BLaER1 treated with 17β-estradiol and CSF1 and Interleukin-3, amounts not matched to agents 10 nM and 100 nM (cell line): ENCODE measurements around the gene TTC7B.
A peak's percentile ranks its signal among the peaks of the same experiment; 100 is the strongest.

Source experiments
- H3K27ac ChIP-seq, 11 experiments: shearing (Covaris generic); formaldehyde crosslinking; 2 replicates each; pipeline ENCODE4 v1.8.1; 2022
- H3K27me3 ChIP-seq, 11 experiments: shearing (Covaris generic); formaldehyde crosslinking; 2 replicates each; pipeline ENCODE4 v1.8.1; 2022
- H3K36me3 ChIP-seq, 11 experiments: shearing (Covaris generic); formaldehyde crosslinking; 2 replicates each; pipeline ENCODE4 v1.8.1; 2022
- H3K4me1 ChIP-seq, 10 experiments: shearing (Covaris generic); formaldehyde crosslinking; 2 replicates each; pipeline ENCODE4 v1.8.1; 2022
- H3K4me2 ChIP-seq, 11 experiments: shearing (Covaris generic); formaldehyde crosslinking; 2 replicates each; pipeline ENCODE4 v1.8.1; 2022
- H3K4me3 ChIP-seq, 10 experiments: shearing (Covaris generic); formaldehyde crosslinking; 2 replicates each; pipeline ENCODE4 v1.8.1; 2022
- H3K9ac ChIP-seq, 11 experiments: shearing (Covaris generic); formaldehyde crosslinking; 2 replicates each; pipeline ENCODE4 v1.8.1; 2022
- H3K9me3 ChIP-seq, 11 experiments: shearing (Covaris generic); formaldehyde crosslinking; replicated peaks in 1 of 11; 2 replicates each; pipeline ENCODE4 v1.8.1; 2022
- H4K20me1 ChIP-seq, 11 experiments: shearing (Covaris generic); formaldehyde crosslinking; 2 replicates each; pipeline ENCODE4 v1.8.1; 2022
- Cebpa-rat ChIP-seq, 11 experiments: shearing (Covaris generic); IDR thresholded peaks; 2 replicates each; pipeline ENCODE4 v1.8.1; 2022

TTC7B gene

GRCh38 chr14:90803249-90803648, 13.0 kb downstream of the TTC7B start:
- no peaks in the 10 kb centered on the region for H3K36me3 ChIP-seq
- no peaks in the 10 kb centered on the region for H3K27me3 ChIP-seq
- peaks cover 43 to 76% (median 71%) of the 10 kb centered on the region in 10 experiments for H3K4me1 ChIP-seq
- no peak overlapping the region for H3K4me3 ChIP-seq
- peaks cover 0 to 26% (median 0%) of the 10 kb centered on the region in 11 experiments; a peak in 5 of 22 replicates for H4K20me1 ChIP-seq
- no peak for TF ChIP-seq Cebpa-rat (IDR thresholded peaks at IDR 0.05)
- H3K27ac ChIP-seq: peak overlapping the region in 9 of 11 experiments; percentile 19 to 73 (median 63); a peak in 16 of 22 replicates
- H3K9ac ChIP-seq: peak overlapping the region in 4 of 11 experiments; percentile 34 to 55 (median 42); a peak in 3 of 22 replicates
- H3K4me2 ChIP-seq: peak overlapping the region; percentile 29 to 74 (median 66)
- no peaks in the 10 kb centered on the region for H3K9me3 ChIP-seq

GRCh38 chr14:90799420-90799819, 16.8 kb downstream of the TTC7B start:
- no peak for TF ChIP-seq Cebpa-rat (IDR thresholded peaks at IDR 0.05)
- Histone ChIP-seq H3K9me3 (no peaks in the 10 kb centered on the region), H4K20me1 (peaks cover 0 to 18% (median 0%) of the 10 kb centered on the region in 11 experiments; a peak in 5 of 22 replicates), H3K4me2 (no peak overlapping the region), H3K27ac (peak overlapping the region in 1 of 11 experiments; percentile 22; a peak in 1 of 22 replicates), H3K4me1 (peaks cover 55 to 74% (median 69%) of the 10 kb centered on the region in 10 experiments), H3K36me3 (no peaks in the 10 kb centered on the region), H3K27me3 (no peaks in the 10 kb centered on the region), H3K4me3 (no peak overlapping the region), H3K9ac (no peak overlapping the region)

DNA sequence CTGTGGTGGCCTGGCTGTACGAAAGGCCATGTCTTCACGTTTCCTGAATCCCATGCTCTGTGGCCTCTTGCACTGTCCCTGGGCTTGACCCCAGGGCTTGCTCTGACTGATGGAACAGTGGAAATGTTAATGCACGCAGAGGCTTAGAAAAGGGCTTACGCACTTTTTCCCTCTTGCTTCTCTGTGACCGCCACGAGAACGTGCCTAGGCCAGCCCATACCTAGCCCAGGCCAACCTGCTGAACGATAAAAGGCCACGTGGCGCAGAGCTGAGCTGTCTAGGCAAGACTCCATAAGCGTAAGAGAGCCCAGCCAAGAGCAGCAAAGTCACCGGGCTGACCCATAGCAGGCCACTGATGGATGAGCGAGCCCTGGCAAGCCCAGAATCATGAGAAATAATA, 18.3 kb downstream of the TTC7B start:
- Histone ChIP-seq H3K9ac (peak overlapping the region in 4 of 11 experiments; percentile 7 to 44 (median 26); a peak in 4 of 22 replicates), H3K4me1 (peaks cover 42 to 59% (median 54%) of the 10 kb centered on the region in 10 experiments), H3K4me2 (peak overlapping the region; percentile 63 to 93 (median 81)), H3K27ac (peak overlapping the region in 10 of 11 experiments; percentile 10 to 78 (median 57); a peak in 16 of 22 replicates), H3K36me3 (no peaks in the 10 kb centered on the region), H3K27me3 (no peaks in the 10 kb centered on the region), H4K20me1 (peaks cover 0 to 18% (median 0%) of the 10 kb centered on the region in 11 experiments; a peak in 5 of 22 replicates), H3K9me3 (no peaks in the 10 kb centered on the region), H3K4me3 (no peak overlapping the region)
- no peak for TF ChIP-seq Cebpa-rat (IDR thresholded peaks at IDR 0.05)

DNA sequence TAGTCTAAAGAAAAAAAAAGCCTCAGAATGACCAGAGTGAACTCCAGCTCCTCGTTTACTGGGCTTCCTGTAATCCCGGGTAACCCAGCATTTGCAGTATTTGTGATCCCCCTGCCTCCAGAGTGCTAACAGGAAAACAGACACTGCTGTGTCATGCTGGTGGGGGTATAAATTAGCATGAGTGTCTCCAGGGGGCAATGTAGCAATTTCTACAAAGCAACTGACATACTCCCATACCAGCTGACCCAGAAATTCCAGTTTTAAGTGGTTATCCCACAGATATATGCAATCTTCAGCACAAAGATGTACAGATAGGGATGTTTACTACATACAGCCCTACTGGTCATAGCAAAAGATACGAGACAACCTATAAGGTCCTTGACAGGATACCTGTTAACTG, 18.8 kb downstream of the TTC7B start:
- Histone ChIP-seq H3K9me3 (no peaks in the 10 kb centered on the region), H3K4me3 (no peak overlapping the region), H3K27ac (peak overlapping the region; percentile 26 to 78 (median 57); a peak in 19 of 22 replicates), H3K4me1 (peaks cover 39 to 55% (median 50%) of the 10 kb centered on the region in 10 experiments), H3K9ac (peak overlapping the region in 5 of 11 experiments; percentile 7 to 66 (median 44); a peak in 5 of 22 replicates), H4K20me1 (peaks cover 0 to 18% (median 0%) of the 10 kb centered on the region in 11 experiments; a peak in 5 of 22 replicates), H3K4me2 (peak overlapping the region; percentile 63 to 93 (median 81)), H3K27me3 (no peaks in the 10 kb centered on the region), H3K36me3 (no peaks in the 10 kb centered on the region)
- TF ChIP-seq Cebpa-rat (IDR thresholded peaks at IDR 0.05): peak in 4 of 11 experiments; percentile 9 to 46 (median 16); a peak in 1 of 22 replicates

DNA sequence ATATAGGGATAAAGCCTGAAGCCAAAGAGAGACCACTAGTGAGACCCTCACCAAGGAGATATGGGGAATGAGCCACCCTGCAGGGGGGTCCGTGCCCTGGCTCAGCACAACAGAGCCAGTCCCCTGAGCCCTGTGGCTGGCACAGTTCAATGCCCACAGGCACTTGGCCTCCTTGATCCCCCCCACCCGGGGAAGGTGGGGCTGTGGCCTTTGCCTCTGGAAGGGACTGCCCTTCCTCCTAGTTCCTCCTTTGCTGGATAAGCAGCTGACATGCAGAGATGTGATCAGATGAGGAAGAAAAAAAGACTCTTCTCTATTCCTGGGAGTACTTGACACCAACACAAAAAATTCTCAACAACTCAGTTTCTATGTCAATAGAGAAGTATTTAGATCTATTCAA, 19.9 kb downstream of the TTC7B start:
- Histone ChIP-seq H3K9me3 (no peaks in the 10 kb centered on the region), H3K4me1 (peaks cover 33 to 44% (median 39%) of the 10 kb centered on the region in 10 experiments), H3K9ac (peak overlapping the region in 10 of 11 experiments; percentile 3 to 66 (median 48); a peak in 17 of 22 replicates), H3K27ac (peak overlapping the region; percentile 53 to 78 (median 60); a peak in 21 of 22 replicates), H4K20me1 (peaks cover 0 to 27% (median 0%) of the 10 kb centered on the region in 11 experiments; a peak in 6 of 22 replicates), H3K27me3 (no peaks in the 10 kb centered on the region), H3K36me3 (no peaks in the 10 kb centered on the region), H3K4me3 (peak overlapping the region in 2 of 10 experiments; percentile 10 to 13; a peak in 2 of 20 replicates), H3K4me2 (peak overlapping the region; percentile 63 to 93 (median 81))
- TF ChIP-seq Cebpa-rat (IDR thresholded peaks at IDR 0.05): no peak

- Histone ChIP-seq H3K27ac (peak overlapping the region in 10 of 11 experiments; percentile 36 to 78 (median 62); a peak in 19 of 22 replicates), H3K9ac (peak overlapping the region in 10 of 11 experiments; percentile 3 to 66 (median 38); a peak in 14 of 22 replicates), H4K20me1 (peaks cover 0 to 27% (median 0%) of the 10 kb centered on the region in 11 experiments; a peak in 7 of 22 replicates), H3K4me1 (peaks cover 33 to 38% (median 34%) of the 10 kb centered on the region in 10 experiments), H3K36me3 (no peaks in the 10 kb centered on the region), H3K4me3 (peak overlapping the region in 3 of 10 experiments; percentile 6 to 13 (median 10); a peak in 1 of 20 replicates), H3K4me2 (peak overlapping the region; percentile 63 to 93 (median 81)), H3K9me3 (no peaks in the 10 kb centered on the region), H3K27me3 (no peaks in the 10 kb centered on the region)
- no peak for TF ChIP-seq Cebpa-rat (IDR thresholded peaks at IDR 0.05)
These were observed 20.5 kb downstream of the TTC7B start for GRCh38 chr14:90795744-90796143.

GRCh38 chr14:90791486-90791885, 24.7 kb downstream of the TTC7B start:
- no peaks in the 10 kb centered on the region for H3K9me3 ChIP-seq
- no peak overlapping the region for H3K27ac ChIP-seq
- no peaks in the 10 kb centered on the region for H3K27me3 ChIP-seq
- no peak for TF ChIP-seq Cebpa-rat (IDR thresholded peaks at IDR 0.05)
- H3K9ac ChIP-seq: no peak overlapping the region
- no peak overlapping the region for H3K4me3 ChIP-seq
- no peak overlapping the region for H3K4me2 ChIP-seq
- peaks cover 15 to 28% (median 20%) of the 10 kb centered on the region in 10 experiments for H3K4me1 ChIP-seq
- H3K36me3 ChIP-seq: no peaks in the 10 kb centered on the region
- H4K20me1 ChIP-seq: peaks cover 0 to 24% (median 0%) of the 10 kb centered on the region in 11 experiments; a peak in 7 of 22 replicates

DNA sequence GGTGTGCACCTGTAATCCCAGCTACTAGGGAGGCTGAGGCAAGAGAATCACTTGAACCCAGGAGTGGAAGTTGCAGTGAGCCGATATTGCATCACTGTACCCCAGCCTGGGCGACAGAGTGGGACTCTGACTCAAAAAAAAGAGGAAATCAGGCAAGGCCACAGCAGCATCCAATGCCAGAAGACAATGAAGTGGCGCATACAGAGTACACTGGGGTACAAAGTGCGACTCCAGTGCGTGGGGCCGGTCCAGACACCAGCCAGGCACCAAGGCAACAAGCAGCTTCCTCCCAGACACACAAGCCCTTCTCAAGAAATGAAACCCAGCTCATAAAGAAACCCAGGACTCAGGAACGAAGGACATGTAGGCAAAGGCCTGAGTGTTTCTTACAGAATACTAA, 28.2 kb downstream of the TTC7B start:
- Histone ChIP-seq H4K20me1 (peaks cover 0 to 9% (median 0%) of the 10 kb centered on the region in 11 experiments; a peak in 2 of 22 replicates), H3K27ac (no peak overlapping the region), H3K27me3 (no peaks in the 10 kb centered on the region), H3K4me1 (peaks cover 0 to 18% (median 5%) of the 10 kb centered on the region in 10 experiments; a peak in 10 of 20 replicates), H3K4me3 (no peak overlapping the region), H3K9ac (no peak overlapping the region), H3K36me3 (peaks cover 0 to 32% (median 23%) of the 10 kb centered on the region in 11 experiments; a peak in 15 of 22 replicates), H3K4me2 (peak overlapping the region in 6 of 11 experiments; percentile 26 to 60 (median 36); a peak in 12 of 22 replicates), H3K9me3 (no peaks in the 10 kb centered on the region)
- peak in 1 of 11 experiments; percentile 36; a peak in 1 of 22 replicates for TF ChIP-seq Cebpa-rat (IDR thresholded peaks at IDR 0.05)

DNA sequence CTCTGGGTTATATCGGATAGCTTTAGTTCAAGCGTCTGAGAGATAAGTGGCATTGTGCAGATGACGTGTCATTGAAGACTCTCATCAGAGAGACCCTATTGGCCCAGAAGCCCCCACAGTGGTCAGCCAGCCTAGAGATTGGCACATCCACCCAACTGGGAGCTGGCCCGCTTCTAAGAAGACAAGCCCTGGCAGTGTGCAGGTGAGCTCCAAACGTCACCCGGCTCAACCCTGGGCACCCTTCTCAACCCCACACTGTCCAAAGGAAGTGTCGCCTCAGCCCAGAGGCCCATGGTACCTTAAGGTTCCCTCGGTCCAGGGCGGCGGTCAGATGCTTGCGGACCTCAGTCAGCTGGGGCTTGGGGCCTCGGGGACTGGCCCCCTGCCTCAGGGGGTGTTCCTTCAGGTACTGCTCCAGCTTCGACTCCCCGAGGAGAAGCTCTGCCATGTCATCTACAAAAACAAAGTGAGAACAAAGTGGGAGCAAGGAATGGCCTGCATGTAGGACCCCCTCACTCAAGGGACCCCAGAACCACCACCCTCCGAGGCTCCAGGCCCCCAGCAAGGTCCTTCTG, 30.3 kb downstream of the TTC7B start:
- no peak overlapping the region for H3K27ac ChIP-seq
- no peaks in the 10 kb centered on the region for H3K9me3 ChIP-seq
- TF ChIP-seq Cebpa-rat (IDR thresholded peaks at IDR 0.05): no peak
- no peak overlapping the region for H3K9ac ChIP-seq
- H3K4me3 ChIP-seq: no peak overlapping the region
- H3K36me3 ChIP-seq: peaks cover 0 to 53% (median 28%) of the 10 kb centered on the region in 11 experiments; a peak in 17 of 22 replicates
- no peaks in the 10 kb centered on the region for H3K27me3 ChIP-seq
- H4K20me1 ChIP-seq: peaks cover 0 to 4% (median 0%) of the 10 kb centered on the region in 11 experiments; a peak in 2 of 22 replicates
- H3K4me2 ChIP-seq: no peak overlapping the region; a peak in 1 of 22 replicates
- H3K4me1 ChIP-seq: peaks cover 0 to 18% (median 5%) of the 10 kb centered on the region in 10 experiments; a peak in 10 of 20 replicates
